Stomach (tissue), 9 donors: ENCODE data around the gene ATF7. TPM values are rescaled to one million over a fixed set of nuclear protein-coding genes. Genes with fewer than 3 reads are reported as not detected.

ENCODE experiments used
- DNase-seq, 2 donors: peaks; one replicate each; pipeline versions ENCODE4 v3.0.0 to v3.0.0-alpha.2; 2013 to 2019
- H3K27ac ChIP-seq, 5 donors: fragments of 200-600 bp in 4 of 5; sonication (generic) in 4 of 5; one replicate each; pipeline ENCODE4 v1.5.1; 2013 to 2019; ENCODE audit warnings: mild to moderate bottlenecking in 1 of 5, moderate library complexity in 1 of 5
- H3K27me3 ChIP-seq, 3 donors: fragments of 200-600 bp; sonication (generic); one replicate each; pipeline ENCODE4 v1.5.1; 2017 to 2019; ENCODE audit warnings: mixed run types in 1 of 3
- H3K36me3 ChIP-seq, 4 donors: fragments of 200-600 bp; sonication (generic); 1 replicate in 3 of 4; 2 replicates in 1 of 4; pipeline ENCODE4 v1.5.1; 2016 to 2019
- H3K4me1 ChIP-seq, 4 donors: fragments of 200-600 bp; sonication (generic); one replicate each; pipeline ENCODE4 v1.5.1; 2016 to 2019
- H3K4me3 ChIP-seq, 4 donors: fragments of 200-600 bp; sonication (generic) in 3 of 4; one replicate each; pipeline ENCODE4 v1.5.1; 2016 to 2019; ENCODE audit warnings: mild to moderate bottlenecking in 1 of 4
- H3K9me3 ChIP-seq, 4 donors: fragments of 200-600 bp; sonication (generic); one replicate each; pipeline ENCODE4 v1.5.1; 2016 to 2019
- EP300 ChIP-seq: sonication (generic); formaldehyde crosslinking; IDR thresholded peaks from one replicate; pipeline ENCODE4 v1.6.1; 2017; ENCODE audit warnings: antibody characterized with exemption
- POLR2A ChIP-seq, 4 donors: fragments of 450-650 bp; IDR thresholded peaks; one replicate each; pipeline ENCODE4 v1.6.1; 2016; ENCODE audit warnings: antibody characterized with exemption in 4 of 4, control low read depth in 2 of 4, mild to moderate bottlenecking in 1 of 4, moderate library complexity in 1 of 4
- POLR2AphosphoS5 ChIP-seq, 3 donors: sonication (generic); formaldehyde crosslinking; IDR thresholded peaks; one replicate each; pipeline ENCODE4 v1.6.1; 2016; ENCODE audit warnings: antibody characterized with exemption in 3 of 3
- WGBS, 5 donors: extraction: QIAGEN DNeasy Blood & Tissue Kit in 3 of 5; methylation state at CpG; one replicate each; pipeline versions ENCODE4 v1.1.5 to v1.1.7; 2013 to 2018; 5-methylcytosine and 5-hydroxymethylcytosine counted together
- intact Hi-C: fragments of 100-400 bp; cut with DNase I; formaldehyde crosslinking; loops from one replicate; pipeline ENCODE4 v1.15.1; 2023; ENCODE audit warnings: low total_unique reads
- polyA plus RNA-seq, 3 donors: library from polyadenylated mRNA; stranded (reverse); fragments of 200-250 nt; gene quantifications; one replicate each; pipeline ENCODE4 v1.2.3, GENCODE V29; 2013
- total RNA-seq, 5 donors: library from RNA; depleted of rRNA; stranded (reverse); fragments of >200 nt; gene quantifications; one replicate each; pipeline versions ENCODE4 v1.1.0 to v1.2.3, GENCODE V29; 2014 to 2016
- TF ChIP-seq, protein P1 (sequence below), 7 experiments: fragments of 450-650 bp in 4 of 7; fragments of 200-600 bp in 3 of 7; sonication (generic) in 3 of 7; IDR thresholded peaks; one replicate each; pipeline ENCODE4 v1.5.1; 2016 to 2019; ENCODE audit warnings: antibody characterized with exemption in 7 of 7, control low read depth in 2 of 7, mild to moderate bottlenecking in 1 of 7
- donor health status: healthy with polysubstance abuse.
- donor health status: Bipolar disorder and iron deficiency.
- donor health status: healthy.

ATF7 gene
- total and polyA plus RNA-seq, 8 donors = 9.0 to 93.4 (median 16.3) TPM

GRCh38 chr12:53538209-53538689, 87.9 kb downstream of the ATF7 start:
- H3K27me3 ChIP-seq = no peaks in the 10 kb centered on the region
- H3K4me1 ChIP-seq = peaks cover 10 to 27% (median 19%) of the 10 kb centered on the region in 4 donors
- peak overlapping the region; percentile 25 to 72 (median 55) for H3K27ac ChIP-seq
- TF ChIP-seq EP300 = no peak
- peak in 2 of 3 donors; percentile 13 to 45 for TF ChIP-seq POLR2AphosphoS5 (IDR thresholded peaks at IDR 0.05)
- H3K36me3 ChIP-seq = peaks cover 49 to 99% (median 91%) of the 10 kb centered on the region in 4 donors
- H3K4me3 ChIP-seq = no peak overlapping the region
- intact Hi-C loops = no loop called here
- WGBS, 5 donors = 16 to 26% (median 22%) methylated on average over 1 of the region's 1 CpG
- DNase-seq = peak in 1 of 2 donors; percentile 74
- H3K9me3 ChIP-seq = no peaks in the 10 kb centered on the region

- H3K36me3 ChIP-seq = peaks cover 57 to 99% (median 91%) of the 10 kb centered on the region in 4 donors
- intact Hi-C loops = no loop called here
- 93 to 98% (median 95%) methylated on average over 3 of the region's 3 CpGs for WGBS, 5 donors
These were observed 89.2 kb downstream of the ATF7 start for GRCh38 chr12:53536962-53537361.

DNA sequence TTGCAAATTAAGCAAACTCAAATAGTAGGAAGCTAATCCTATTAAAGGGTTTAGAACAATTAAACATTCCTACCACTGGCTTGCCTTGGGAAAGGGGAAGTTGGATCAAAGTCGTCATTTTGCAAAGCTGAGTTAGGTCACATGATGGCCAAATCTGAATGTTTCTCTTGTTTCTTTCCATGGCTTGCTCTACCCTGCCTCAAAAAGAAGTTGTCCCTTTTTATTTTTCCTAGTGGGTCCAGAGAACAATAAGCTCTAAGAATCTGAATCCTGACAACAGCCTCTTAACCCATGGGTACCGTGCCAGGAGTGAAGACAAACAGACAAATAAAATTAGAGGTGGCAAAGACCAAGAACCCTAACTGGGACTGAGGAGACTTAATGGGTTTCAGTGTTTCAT, 92.7 kb downstream of the ATF7 start:
- no peak overlapping the region for H3K4me3 ChIP-seq
- no peaks in the 10 kb centered on the region for H3K27me3 ChIP-seq
- H3K4me1 ChIP-seq = peaks cover 2 to 16% (median 8%) of the 10 kb centered on the region in 4 donors
- no peak overlapping the region for H3K27ac ChIP-seq
- no peak for DNase-seq
- TF ChIP-seq POLR2A (IDR thresholded peaks at IDR 0.05) (no peak), POLR2AphosphoS5 (IDR thresholded peaks at IDR 0.05) (no peak), EP300 (no peak)
- TF ChIP-seq, protein P1, sequence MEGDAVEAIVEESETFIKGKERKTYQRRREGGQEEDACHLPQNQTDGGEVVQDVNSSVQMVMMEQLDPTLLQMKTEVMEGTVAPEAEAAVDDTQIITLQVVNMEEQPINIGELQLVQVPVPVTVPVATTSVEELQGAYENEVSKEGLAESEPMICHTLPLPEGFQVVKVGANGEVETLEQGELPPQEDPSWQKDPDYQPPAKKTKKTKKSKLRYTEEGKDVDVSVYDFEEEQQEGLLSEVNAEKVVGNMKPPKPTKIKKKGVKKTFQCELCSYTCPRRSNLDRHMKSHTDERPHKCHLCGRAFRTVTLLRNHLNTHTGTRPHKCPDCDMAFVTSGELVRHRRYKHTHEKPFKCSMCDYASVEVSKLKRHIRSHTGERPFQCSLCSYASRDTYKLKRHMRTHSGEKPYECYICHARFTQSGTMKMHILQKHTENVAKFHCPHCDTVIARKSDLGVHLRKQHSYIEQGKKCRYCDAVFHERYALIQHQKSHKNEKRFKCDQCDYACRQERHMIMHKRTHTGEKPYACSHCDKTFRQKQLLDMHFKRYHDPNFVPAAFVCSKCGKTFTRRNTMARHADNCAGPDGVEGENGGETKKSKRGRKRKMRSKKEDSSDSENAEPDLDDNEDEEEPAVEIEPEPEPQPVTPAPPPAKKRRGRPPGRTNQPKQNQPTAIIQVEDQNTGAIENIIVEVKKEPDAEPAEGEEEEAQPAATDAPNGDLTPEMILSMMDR (IDR thresholded peaks at IDR 0.05) = no peak
- WGBS, 5 donors = 45 to 90% (median 77%) methylated on average over 2 of the region's 2 CpGs
- intact Hi-C loops = no loop called here
- H3K36me3 ChIP-seq = peaks cover 75 to 99% (median 93%) of the 10 kb centered on the region in 4 donors
- H3K9me3 ChIP-seq = no peaks in the 10 kb centered on the region

More at GRCh38 chr12:53536962-53537361, 89.2 kb downstream of the ATF7 start:
- Histone ChIP-seq H3K4me3 (no peak overlapping the region), H3K4me1 (peaks cover 10 to 27% (median 18%) of the 10 kb centered on the region in 4 donors), H3K9me3 (no peaks in the 10 kb centered on the region), H3K27ac (peak overlapping the region in 1 of 5 donors; percentile 69), H3K27me3 (no peaks in the 10 kb centered on the region)
- DNase-seq = no peak
- TF ChIP-seq POLR2A (IDR thresholded peaks at IDR 0.05) = no peak
- no peak for TF ChIP-seq EP300
- TF ChIP-seq, protein P1 (IDR thresholded peaks at IDR 0.05) = no peak
- TF ChIP-seq POLR2AphosphoS5 (IDR thresholded peaks at IDR 0.05) = no peak

DNA sequence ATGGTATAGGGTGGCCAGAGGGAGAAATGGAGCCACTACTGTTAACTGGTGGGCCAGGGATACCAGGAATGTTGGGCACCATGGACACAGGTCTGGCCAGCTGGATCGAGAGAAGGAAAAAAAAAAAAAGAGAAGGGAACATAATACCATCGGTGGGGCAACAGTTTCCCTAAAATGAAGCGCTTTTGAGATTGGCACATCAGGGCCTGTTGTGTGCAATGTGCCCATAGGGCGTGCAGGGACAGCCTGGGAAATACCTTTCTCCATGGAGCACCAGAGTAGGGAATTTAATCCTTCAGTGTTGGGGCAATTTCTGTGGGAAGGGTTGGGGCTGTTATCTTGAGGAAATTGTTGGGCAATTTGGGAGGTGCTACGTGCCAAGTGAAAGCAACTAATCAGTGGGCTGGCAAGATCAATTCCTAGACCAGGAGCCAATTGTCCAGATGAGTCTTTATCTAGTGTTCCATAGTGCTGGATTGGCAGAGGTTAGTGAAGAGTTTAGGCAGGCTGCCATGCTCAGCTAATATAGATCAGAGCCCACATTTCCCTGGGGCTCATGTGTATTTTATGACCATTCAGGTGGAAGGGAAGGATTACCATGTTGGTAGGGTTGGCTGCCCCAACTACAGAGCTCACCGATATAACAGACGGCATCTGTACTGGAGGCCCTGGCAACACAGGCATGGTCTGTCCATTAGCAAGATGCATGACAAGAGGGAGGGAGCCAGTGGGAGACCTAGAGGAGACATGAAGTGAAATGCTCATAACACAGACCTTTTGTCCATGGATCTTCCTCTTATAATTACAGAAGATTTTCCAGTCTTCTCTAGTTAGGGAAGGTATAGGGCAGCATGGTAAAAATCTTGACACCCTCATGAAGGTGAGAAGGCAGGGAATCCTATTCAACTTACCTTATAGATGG, 93.4 kb downstream of the ATF7 start:
- no peaks in the 10 kb centered on the region for H3K9me3 ChIP-seq
- intact Hi-C loops = no loop called here

More for the DNA sequence above, 93.4 kb downstream of the ATF7 start:
- Histone ChIP-seq H3K27ac (no peak overlapping the region), H3K4me1 (peaks cover 0 to 9% (median 4%) of the 10 kb centered on the region in 4 donors), H3K36me3 (peaks cover 76 to 100% (median 100%) of the 10 kb centered on the region in 4 donors), H3K4me3 (no peak overlapping the region), H3K27me3 (no peaks in the 10 kb centered on the region)
- 85 to 91% (median 89%) methylated on average over 7 of the region's 7 CpGs for WGBS, 5 donors
- TF ChIP-seq EP300 = no peak
- TF ChIP-seq, protein P1 (IDR thresholded peaks at IDR 0.05) = no peak
- no peak for TF ChIP-seq POLR2AphosphoS5 (IDR thresholded peaks at IDR 0.05)
- no peak for TF ChIP-seq POLR2A (IDR thresholded peaks at IDR 0.05)
- no peak for DNase-seq
